A549 (cell line): ENCODE data around the gene SMIM30.
"Not testable (repeated sequence)": the region's sequence is repeated elsewhere in the genome, so short reads cannot be mapped to it uniquely, and the experiment has no call there.

ENCODE experiments used
- CEBPB ChIP-seq, 2 experiments: fragments of >200 bp in 1 of 2; sonication (Bioruptor Twin) in 1 of 2; formaldehyde crosslinking in 1 of 2; IDR thresholded peaks; 2 replicates each; pipeline ENCODE4 v1.6.1; 2012 to 2016
- CTCF ChIP-seq: fragments of >200 bp; sonication (Bioruptor Twin); formaldehyde crosslinking; IDR thresholded peaks from 3 replicates; pipeline ENCODE4 v1.5.1; 2016
- E2F6 ChIP-seq: IDR thresholded peaks from 2 replicates; pipeline ENCODE4 v1.6.1; 2012; ENCODE audit warnings: low read depth, borderline replicate concordance
- MAZ ChIP-seq: fragments of 150-350 bp; IDR thresholded peaks from 2 replicates; pipeline ENCODE4 v1.6.1; 2014; ENCODE audit warnings: antibody characterized with exemption, low read depth, low read length, borderline replicate concordance
- POLR2AphosphoS2 ChIP-seq: conservative IDR thresholded peaks from 2 replicates; pipeline ENCODE4 v1.6.1; 2012; ENCODE audit warnings: low read length, improper control_type of control experiment, inconsistent platforms
- RFX5 ChIP-seq: fragments of 450-650 bp; IDR thresholded peaks from 2 replicates; pipeline ENCODE4 v1.7.1; 2014; ENCODE audit warnings: antibody characterized with exemption, mild to moderate bottlenecking, moderate library complexity

GRCh38 chr7:113117374-113117774 lies 980 bp downstream of the SMIM30 start:
- not testable (repeated sequence) for TF ChIP-seq CTCF; E2F6; POLR2AphosphoS2; MAZ; RFX5; CEBPB (IDR thresholded peaks at IDR 0.05)
